ENCODE measurements around the gene UQCRQ. TPM values are rescaled to one million over a fixed set of nuclear protein-coding genes. Genes with fewer than 3 reads are reported as not detected.

UQCRQ gene
- total RNA-seq (85.7 TPM), polyA plus RNA-seq (257 TPM)

DNA sequence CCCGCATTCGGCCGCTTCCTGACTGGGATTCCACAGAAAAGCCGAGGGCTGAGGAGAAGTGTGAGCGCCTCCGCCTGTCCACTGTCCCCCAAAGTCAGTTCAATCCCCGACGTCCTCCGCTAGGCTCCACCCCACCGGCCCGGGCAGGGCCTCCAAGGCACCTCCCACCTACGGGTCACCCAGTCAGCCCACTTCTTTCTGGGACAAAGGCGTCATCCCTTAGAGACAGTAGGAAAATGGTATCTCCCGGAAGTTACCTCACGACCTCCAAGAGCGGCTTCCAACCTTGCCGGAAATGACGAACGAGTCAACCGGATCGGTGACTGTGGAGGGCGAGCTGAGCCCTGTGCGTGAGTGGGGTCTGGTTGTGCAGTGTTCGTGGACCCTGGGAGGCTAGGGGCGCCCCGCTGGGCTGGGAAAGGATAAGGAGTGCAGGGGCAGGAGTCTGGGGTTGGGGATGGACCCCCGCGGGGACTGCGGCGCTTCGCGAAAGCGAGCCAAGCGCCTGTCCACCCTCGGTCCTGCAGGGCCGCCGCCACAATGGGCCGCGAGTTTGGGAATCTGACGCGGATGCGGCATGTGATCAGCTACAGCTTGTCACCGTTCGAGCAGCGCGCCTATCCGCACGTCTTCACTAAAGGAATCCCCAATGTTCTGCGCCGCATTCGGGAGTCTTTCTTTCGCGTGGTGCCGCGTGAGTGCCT, at the start of gene UQCRQ, which contains the start of gene GDF9:
TSS of gene UQCRQ (plus strand) at position 301 of the 704 bp plus-strand sequence. CDS start at position 541, 240 bp downstream.
TSS of gene GDF9 (minus strand) at position 128 of the 704 bp plus-strand sequence. CDS start 1,936 bp downstream, outside the sequence.
- Histone ChIP-seq H3K27ac (ENCODE audit: low read depth) (peak within 1 kb of the TSS; percentile 97), H3K4me3 (ENCODE audit: low read depth, low read length) (peak within 1 kb of the TSS; percentile 74), H3K36me3 (ENCODE audit: insufficient read depth) (peaks cover 4% of the 10 kb centered on the region), H3K4me1 (ENCODE audit: insufficient read depth) (no peaks in the 10 kb centered on the region)
- under 1% methylated on average over 55 of the region's 55 CpGs for WGBS
- peak; percentile 99 for DNase-seq (ENCODE audit: extremely low spot score)

DNA sequence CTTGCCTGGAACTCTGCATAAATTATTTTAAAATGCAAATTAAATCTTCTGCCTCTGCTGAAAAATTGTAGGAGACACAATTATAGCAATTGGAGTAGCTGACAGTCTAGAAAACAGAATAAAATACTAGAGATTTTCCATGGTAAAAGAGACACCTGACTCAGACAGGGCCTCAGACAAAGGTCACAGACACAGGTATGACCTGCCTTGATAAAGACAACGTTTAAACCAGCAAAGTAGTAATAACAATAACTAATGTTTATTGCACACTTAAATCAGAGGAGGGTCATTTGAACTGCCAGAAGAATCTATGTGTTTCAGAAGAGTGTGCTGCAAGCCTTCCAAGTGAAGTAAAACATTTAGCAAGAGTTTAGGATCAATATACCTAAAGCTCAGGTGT, 49.4 kb upstream of the UQCRQ start:
- no peaks in the 10 kb centered on the region for H3K36me3 ChIP-seq (ENCODE audit: insufficient read depth)
- H3K4me3 ChIP-seq (ENCODE audit: low read depth, low read length), result no peak overlapping the region
- H3K4me1 ChIP-seq (ENCODE audit: insufficient read depth), result no peaks in the 10 kb centered on the region
- 61% methylated on average over 1 of the region's 1 CpG for WGBS
- no peak overlapping the region for H3K27ac ChIP-seq (ENCODE audit: low read depth)
- no peak for DNase-seq (ENCODE audit: extremely low spot score)

GRCh38 chr5:132819468-132819867, 47.0 kb upstream of the UQCRQ start:
- Histone ChIP-seq H3K4me3 (ENCODE audit: low read depth, low read length) (no peak overlapping the region), H3K36me3 (ENCODE audit: insufficient read depth) (no peaks in the 10 kb centered on the region), H3K27ac (ENCODE audit: low read depth) (no peak overlapping the region), H3K4me1 (ENCODE audit: insufficient read depth) (no peaks in the 10 kb centered on the region)
- WGBS, result 29% methylated on average over 26 of the region's 26 CpGs
- DNase-seq (ENCODE audit: extremely low spot score), result no peak

- Histone ChIP-seq H3K36me3 (ENCODE audit: insufficient read depth) (no peaks in the 10 kb centered on the region), H3K27ac (ENCODE audit: low read depth) (no peak overlapping the region), H3K4me3 (ENCODE audit: low read depth, low read length) (no peak overlapping the region), H3K4me1 (ENCODE audit: insufficient read depth) (no peaks in the 10 kb centered on the region)
- peak; percentile 75 for DNase-seq (ENCODE audit: extremely low spot score)
- 26% methylated on average over 15 of the region's 15 CpGs for WGBS
Measured at GRCh38 chr5:132820162-132820754, 46.2 kb upstream of the UQCRQ start.

DNA sequence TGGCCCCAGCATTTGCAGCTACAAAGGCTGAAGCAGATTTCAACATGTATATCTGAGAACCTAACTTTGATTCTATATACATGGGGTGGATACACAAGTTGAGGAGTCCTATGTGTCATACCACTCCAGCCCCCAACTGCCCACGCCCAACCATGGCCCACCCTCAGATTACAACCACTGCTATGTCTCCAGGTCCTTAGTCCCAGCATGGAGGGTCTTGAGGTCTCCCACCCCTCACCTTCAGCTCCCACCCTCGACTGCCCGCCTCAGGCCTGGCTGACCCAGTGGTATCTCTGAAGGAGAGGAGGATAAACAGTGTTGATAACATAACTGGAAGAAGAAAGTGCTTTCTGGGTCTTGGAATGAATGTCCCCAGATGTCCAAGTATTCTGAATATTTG, 45.1 kb upstream of the UQCRQ start:
- Histone ChIP-seq H3K4me1 (ENCODE audit: insufficient read depth) (no peaks in the 10 kb centered on the region), H3K36me3 (ENCODE audit: insufficient read depth) (no peaks in the 10 kb centered on the region), H3K4me3 (ENCODE audit: low read depth, low read length) (no peak overlapping the region), H3K27ac (ENCODE audit: low read depth) (no peak overlapping the region)
- DNase-seq (ENCODE audit: extremely low spot score), result no peak
- 86% methylated on average over 3 of the region's 3 CpGs for WGBS

DNA sequence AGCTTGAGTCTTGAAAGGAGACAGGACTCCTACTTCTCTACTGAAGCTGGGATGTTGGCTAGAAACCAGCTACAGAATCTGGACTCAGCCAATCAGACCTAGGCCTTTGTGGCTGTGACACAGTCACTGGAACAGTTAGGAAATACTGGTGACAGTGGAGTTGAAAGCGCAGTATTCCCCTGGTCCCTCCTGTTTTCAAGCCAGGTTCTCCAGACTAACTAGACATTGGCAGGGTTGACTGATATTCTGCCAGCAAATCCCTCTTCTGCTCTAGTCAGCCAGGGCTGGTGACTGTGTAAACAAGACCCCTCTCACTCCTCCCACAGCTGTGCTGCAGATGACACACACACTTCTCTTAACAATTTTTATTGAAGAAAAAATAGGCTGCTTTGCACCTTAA, 44.7 kb upstream of the UQCRQ start:
- no peak overlapping the region for H3K27ac ChIP-seq (ENCODE audit: low read depth)
- 73% methylated on average over 1 of the region's 1 CpG for WGBS
- DNase-seq (ENCODE audit: extremely low spot score), result no peak

DNA sequence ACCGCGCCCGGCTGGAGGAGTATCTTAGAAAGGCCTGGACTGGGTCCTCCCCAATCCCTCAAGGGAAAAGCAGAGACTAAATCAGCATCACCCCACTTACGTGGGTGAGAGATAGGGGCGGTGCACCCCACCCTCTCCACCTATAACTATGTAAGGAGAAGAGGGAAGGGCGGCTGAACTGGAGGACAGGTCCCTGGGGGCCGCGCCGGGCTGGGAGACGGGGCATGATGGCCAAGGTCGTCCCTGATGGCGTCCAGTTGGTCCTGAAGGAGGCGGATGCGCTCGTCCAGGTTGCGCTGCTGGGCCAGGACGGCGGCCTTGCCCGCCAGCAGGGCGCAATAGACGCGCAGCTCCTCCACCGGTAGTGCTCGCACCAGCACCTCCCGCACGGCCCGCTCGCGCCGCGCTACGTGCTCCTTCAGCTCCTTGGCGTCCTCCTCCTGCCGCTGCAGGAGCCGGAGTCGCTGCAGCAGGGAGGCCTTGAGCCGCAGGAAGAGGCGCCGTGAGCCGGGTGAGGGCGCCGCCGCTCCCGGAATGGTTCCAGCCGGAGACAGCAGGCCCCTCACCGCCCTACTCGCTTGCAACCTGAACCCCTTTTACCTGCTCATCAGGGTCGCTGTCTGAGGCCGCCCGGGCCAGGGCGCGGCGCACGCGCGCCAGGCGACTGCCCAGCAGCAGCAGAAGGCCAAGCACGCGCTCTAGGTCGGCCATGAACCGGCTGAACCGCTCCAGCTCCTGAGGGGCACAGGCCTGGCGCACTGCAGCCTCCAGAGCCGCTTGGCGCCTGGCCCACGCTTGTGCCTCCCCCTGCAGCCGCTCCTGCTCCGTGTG, 43.6 kb upstream of the UQCRQ start:
- Histone ChIP-seq H3K36me3 (ENCODE audit: insufficient read depth) (no peaks in the 10 kb centered on the region), H3K4me3 (ENCODE audit: low read depth, low read length) (peak overlapping the region; percentile 4), H3K4me1 (ENCODE audit: insufficient read depth) (no peaks in the 10 kb centered on the region), H3K27ac (ENCODE audit: low read depth) (no peak overlapping the region)
- no peak for DNase-seq (ENCODE audit: extremely low spot score)
- 32% methylated on average over 68 of the region's 68 CpGs for WGBS

More for the DNA sequence above, 44.7 kb upstream of the UQCRQ start:
- Histone ChIP-seq H3K36me3 (ENCODE audit: insufficient read depth) (no peaks in the 10 kb centered on the region), H3K4me3 (ENCODE audit: low read depth, low read length) (no peak overlapping the region), H3K4me1 (ENCODE audit: insufficient read depth) (no peaks in the 10 kb centered on the region)

GRCh38 chr5:132823481-132824050, 42.9 kb upstream of the UQCRQ start:
- Histone ChIP-seq H3K4me3 (ENCODE audit: low read depth, low read length) (no peak overlapping the region), H3K36me3 (ENCODE audit: insufficient read depth) (no peaks in the 10 kb centered on the region), H3K27ac (ENCODE audit: low read depth) (no peak overlapping the region), H3K4me1 (ENCODE audit: insufficient read depth) (no peaks in the 10 kb centered on the region)
- DNase-seq (ENCODE audit: extremely low spot score), result no peak
- 91% methylated on average over 7 of the region's 7 CpGs for WGBS

GRCh38 chr5:132824426-132824825, 42.0 kb upstream of the UQCRQ start:
- DNase-seq (ENCODE audit: extremely low spot score), result no peak
- no peak overlapping the region for H3K4me3 ChIP-seq (ENCODE audit: low read depth, low read length)
- H3K4me1 ChIP-seq (ENCODE audit: insufficient read depth), result no peaks in the 10 kb centered on the region
- no peaks in the 10 kb centered on the region for H3K36me3 ChIP-seq (ENCODE audit: insufficient read depth)
- WGBS, result 94% methylated on average over 3 of the region's 3 CpGs
- no peak overlapping the region for H3K27ac ChIP-seq (ENCODE audit: low read depth)

- no peak for DNase-seq (ENCODE audit: extremely low spot score)
- Histone ChIP-seq H3K4me3 (ENCODE audit: low read depth, low read length) (peak overlapping the region; percentile 4), H3K27ac (ENCODE audit: low read depth) (no peak overlapping the region), H3K4me1 (ENCODE audit: insufficient read depth) (no peaks in the 10 kb centered on the region), H3K36me3 (ENCODE audit: insufficient read depth) (no peaks in the 10 kb centered on the region)
- 55% methylated on average over 71 of the region's 71 CpGs for WGBS
Measured at GRCh38 chr5:132825033-132825833, 41.2 kb upstream of the UQCRQ start.

DNA sequence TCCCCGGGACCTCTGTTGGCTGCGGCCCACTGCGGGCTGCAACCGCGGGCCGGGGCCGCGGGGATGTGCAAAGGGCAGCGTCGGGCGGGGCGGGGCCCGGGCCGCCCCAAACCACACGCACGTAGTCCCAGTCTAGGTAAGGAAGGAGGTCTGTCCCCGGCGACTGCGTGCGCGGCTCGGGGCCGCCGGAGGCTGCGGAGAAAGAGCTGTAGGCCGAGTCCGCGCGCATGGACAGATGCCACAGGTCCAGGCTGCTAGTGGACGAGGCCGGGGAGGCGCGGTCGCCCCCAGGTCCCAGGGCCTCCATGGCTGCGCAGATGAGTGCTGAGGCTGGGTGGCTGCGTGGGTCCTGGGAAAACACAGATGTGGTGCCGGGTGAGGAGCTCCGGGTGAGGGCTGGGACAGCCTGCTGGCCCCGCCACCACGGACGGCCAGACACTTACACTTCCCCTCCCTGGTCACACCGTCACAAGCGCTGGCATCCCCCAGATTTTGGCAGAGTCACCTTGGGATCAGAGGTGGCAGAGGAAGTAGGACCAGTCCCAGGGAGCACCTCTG, 40.5 kb upstream of the UQCRQ start:
- peak overlapping the region; percentile 4 for H3K4me3 ChIP-seq (ENCODE audit: low read depth, low read length)

DNA sequence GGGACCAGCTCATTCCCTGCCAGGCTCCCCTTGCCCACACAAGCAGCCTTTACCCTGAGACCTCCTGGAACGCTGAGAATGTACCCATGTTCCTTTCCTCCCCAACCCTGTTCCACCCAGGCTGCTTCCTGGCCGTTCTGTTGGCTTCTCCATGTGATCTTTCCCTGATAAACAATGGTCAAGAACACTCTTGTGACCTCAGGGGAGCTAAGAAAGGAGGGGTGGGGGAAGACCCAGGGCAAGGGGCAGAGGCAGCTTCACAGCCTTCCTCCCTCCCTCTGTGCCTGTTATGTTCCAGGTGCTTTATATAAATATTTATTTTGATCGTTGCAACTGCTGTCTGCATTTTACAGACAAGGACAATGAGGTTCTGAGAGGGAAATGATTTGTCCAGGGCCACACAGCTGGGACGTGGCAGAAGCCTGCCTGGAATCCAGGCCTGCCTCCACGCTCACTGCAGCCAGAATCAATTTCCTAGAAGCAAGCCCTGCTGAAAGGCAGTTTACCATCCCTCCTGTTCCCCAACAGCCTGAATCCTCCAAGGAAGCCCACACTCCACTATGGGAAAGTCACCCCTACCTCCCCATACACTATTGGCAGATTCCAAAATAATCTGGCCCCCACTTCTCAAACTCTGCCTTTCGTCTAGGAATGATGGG, 39.9 kb upstream of the UQCRQ start:
- 75% methylated on average over 6 of the region's 6 CpGs for WGBS
- no peaks in the 10 kb centered on the region for H3K4me1 ChIP-seq (ENCODE audit: insufficient read depth)

More for the DNA sequence above, 40.5 kb upstream of the UQCRQ start:
- H3K36me3 ChIP-seq (ENCODE audit: insufficient read depth), result no peaks in the 10 kb centered on the region
- H3K27ac ChIP-seq (ENCODE audit: low read depth), result peak overlapping the region; percentile 31
- no peaks in the 10 kb centered on the region for H3K4me1 ChIP-seq (ENCODE audit: insufficient read depth)
- WGBS, result 48% methylated on average over 43 of the region's 43 CpGs
- no peak for DNase-seq (ENCODE audit: extremely low spot score)

More for the DNA sequence above, 39.9 kb upstream of the UQCRQ start:
- no peak for DNase-seq (ENCODE audit: extremely low spot score)
- Histone ChIP-seq H3K36me3 (ENCODE audit: insufficient read depth) (no peaks in the 10 kb centered on the region), H3K27ac (ENCODE audit: low read depth) (peak overlapping the region; percentile 31), H3K4me3 (ENCODE audit: low read depth, low read length) (no peak overlapping the region)

Measured in urinary bladder (tissue), 4 donors.